GM19372 (cell line): ENCODE results near the gene KCNMA1.

ENCODE experiments used
- ATAC-seq: cut with Tn5 transposase; IDR thresholded peaks from one replicate; pipeline ENCODE4 v1.9.1; 2021; ENCODE audit warnings: mild to moderate bottlenecking, low read depth, moderate library complexity; ENCODE audit not compliant: unreplicated experiment

Gene KCNMA1

DNA sequence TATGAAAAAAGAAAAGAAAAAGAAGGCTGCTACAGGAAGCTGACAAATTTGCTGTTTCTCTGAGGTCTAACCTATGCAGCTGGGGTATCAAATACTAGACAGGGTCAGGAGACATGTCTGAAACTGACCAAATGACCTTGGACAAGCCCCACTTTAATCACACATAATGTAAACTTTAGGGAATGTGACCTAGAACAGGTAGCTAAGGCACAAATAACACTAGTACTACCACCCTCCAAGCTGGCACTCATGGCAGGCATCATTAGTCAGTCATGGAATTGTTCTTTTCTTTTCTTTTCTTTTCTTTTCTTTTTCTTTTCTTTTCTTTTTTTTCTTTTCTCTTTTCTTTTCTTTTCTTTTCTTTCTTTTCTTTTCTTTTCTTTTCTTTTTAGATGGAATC lies 250.4 kb downstream of the KCNMA1 start:
- no peak for ATAC-seq

DNA sequence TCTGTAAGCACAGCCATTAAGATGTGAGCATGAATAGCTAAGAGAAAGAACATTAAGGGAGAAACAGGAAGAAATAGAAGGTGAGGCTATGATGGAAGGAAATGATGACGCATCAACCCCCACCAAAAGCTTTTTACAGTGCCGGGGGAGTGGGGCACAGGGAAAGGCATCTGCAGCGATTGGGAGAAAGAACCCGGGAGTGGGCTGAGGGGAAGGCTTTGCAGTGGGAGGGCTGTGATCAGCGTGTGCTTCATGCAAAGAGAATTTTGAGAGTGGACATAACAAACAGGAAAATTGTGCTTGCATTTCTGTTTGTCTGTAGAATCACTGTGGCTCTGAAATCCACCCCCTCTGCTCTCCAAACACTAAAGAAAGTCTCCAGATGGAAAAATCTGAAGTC lies 250.8 kb downstream of the KCNMA1 start:
- no peak for ATAC-seq

- no peak for ATAC-seq
These were observed 251.2 kb downstream of the KCNMA1 start for GRCh38 chr10:77386365-77386764.

DNA sequence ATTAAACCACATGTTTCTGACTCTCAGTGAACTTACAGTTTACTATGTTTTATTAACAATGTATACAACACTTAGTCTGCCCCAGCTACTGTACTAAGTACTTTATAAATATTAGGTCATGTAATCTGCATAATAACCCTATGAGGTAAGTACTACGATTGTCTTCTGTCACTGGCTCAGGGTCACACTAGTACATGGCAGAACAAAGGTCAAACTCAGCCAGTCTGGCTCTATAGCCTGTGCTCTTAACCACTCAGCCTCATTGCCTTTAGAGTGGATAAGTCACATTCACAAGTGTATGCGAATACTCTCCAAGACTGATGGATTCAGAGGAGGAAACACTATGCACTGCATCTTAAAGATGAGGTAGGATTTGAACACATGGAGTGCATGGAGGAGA lies 252.3 kb downstream of the KCNMA1 start:
- no peak for ATAC-seq

- no peak for ATAC-seq
These were observed 253.6 kb downstream of the KCNMA1 start for GRCh38 chr10:77383861-77384553.

DNA sequence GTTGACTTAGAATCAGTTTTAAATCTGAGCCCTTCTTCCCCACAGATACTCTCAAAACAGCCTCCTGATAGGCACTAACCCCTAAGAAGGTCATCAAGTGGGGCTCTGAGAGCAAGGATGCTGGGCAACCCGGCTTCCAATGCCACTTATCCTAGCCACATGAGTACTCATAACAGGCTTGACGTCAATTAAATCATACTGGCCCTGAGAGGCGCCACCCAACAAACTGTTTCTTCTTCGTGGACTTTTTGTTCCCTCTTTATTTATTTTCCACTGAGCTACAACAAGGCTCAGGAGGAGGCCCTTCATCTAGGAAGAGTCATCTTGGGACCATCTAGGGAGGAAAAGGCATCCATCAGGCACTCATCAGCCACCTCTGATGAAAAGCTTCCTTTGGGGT lies 255.9 kb downstream of the KCNMA1 start:
- no peak for ATAC-seq

GRCh38 chr10:77380723-77381122 lies 256.9 kb downstream of the KCNMA1 start:
- no peak for ATAC-seq

DNA sequence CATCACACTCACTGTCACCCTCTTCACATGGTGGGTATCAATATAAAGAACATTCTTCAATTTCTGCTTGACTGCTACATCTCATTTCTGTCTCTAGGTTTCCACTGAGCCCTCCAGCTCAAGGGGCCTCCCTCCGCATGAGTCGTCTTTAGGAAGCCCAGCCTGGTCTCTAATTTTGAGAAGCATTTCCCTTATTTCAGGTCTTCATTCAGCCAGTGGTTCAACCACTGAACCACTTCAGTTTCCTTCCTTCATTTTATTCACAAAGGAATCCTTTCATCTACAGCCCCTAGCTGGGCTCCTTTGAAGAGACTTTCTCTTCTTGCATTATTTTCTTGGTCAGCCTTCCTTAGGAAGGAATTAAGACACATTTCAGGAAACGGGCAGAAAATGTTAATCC lies 257.4 kb downstream of the KCNMA1 start:
- no peak for ATAC-seq

GRCh38 chr10:77378366-77379349 lies 258.9 kb downstream of the KCNMA1 start:
- ATAC-seq, result no peak

GRCh38 chr10:77377678-77378352 lies 259.8 kb downstream of the KCNMA1 start:
- no peak for ATAC-seq

DNA sequence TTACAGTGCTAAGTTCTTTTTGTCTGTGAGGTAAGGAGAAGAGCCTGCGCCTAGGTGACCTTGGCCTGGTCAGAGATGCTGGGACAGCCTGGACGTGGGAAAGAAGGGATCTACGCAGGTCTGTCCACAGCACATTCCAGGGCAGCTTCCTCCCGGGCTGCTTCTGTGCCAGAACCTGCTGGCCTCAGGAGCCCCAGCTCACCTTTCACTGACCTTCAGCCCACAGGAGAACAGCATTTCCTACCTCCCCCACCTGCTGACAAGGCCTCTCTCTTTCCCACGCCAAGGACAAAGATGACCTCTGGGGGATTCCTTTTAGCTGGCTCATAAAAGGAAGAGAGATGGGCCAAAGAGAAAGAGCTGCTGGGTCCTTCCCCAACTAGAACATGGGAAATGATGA lies 260.6 kb downstream of the KCNMA1 start:
- no peak for ATAC-seq

DNA sequence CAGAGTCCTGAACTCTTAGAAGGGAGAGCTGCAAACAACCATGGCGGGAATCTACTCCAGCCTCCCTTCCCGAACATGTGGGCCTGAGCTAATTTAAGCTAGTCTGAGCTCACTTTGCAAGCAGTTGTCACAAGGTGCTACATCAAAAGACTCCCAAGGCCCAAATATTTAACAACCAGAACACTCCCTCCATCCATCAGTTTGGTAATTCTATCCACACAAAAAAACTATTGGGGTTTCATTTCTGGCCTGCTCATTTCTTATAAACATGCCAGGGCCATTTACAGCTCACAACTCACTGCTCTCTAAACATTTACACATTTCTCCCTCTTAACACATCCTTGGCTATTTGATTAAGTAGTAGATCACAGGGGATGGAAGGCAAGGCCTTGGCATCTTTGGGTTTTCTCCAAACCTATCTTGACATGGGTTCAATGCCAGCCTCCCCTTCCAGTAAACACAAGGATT lies 263.4 kb downstream of the KCNMA1 start:
- no peak for ATAC-seq

DNA sequence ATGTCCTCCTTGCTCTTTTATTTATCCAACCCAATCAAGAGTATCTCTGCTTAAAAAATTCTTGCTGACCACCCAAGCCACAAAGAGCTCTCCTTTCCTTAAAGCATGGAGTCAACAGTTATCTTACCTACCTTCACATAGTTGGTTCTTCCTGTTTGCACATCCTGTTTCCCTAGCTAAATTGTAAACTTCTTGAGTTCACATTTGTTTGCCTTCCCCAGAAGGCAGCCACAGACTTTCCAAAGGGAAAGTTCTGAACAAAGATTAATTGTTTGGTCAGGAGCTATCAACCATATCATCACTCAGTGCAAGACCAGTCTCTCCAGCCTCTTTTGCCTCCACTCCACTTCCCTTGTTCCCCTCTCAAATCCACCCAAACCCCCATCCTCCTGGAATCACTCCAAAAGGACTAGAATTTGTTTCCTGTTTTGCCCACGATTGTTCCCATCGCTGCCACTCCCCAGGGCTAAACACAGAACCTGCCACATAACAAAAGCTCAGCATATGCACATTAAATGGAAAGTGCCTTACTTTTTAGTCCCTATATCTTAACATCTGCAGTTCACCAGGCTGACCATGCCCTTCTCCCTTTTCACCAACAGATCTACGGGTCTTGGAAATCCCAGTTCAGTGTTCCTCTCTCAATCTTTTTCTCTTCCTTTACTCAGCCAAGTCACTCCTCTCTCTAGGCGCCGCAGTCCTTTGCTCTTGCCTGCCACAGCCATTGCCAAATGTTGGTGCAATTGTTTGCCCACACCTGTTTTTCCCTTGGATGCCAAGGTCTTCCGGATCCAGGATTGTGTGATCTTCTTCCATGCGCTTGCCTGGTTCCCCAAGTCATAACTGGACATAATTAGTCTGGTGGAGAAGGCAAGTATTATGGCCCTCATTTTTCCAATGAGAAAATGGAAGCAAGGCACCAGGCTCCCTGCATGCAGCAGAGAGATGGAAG lies 265.5 kb downstream of the KCNMA1 start:
- no peak for ATAC-seq

GRCh38 chr10:77371421-77371820 lies 266.2 kb downstream of the KCNMA1 start:
- ATAC-seq, result no peak

DNA sequence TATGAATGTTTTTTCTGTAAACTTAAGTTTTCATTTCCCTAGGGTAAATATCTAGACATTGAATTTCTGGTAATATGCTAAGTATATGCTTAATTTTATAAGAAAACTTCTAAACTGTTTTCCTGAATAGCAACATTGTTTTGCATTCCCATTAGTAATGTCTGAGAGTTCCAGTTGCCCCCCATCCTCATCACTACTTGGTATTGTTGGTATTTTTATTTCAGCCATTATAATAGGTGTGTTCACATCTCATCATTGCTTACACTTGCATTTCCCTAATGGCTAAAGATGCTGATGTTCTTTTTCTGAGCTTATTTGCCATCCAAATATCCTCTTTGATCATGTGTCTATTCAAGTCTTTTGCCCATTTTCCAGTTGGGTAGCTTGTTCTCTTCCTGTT lies 269.6 kb downstream of the KCNMA1 start:
- ATAC-seq, result no peak

DNA sequence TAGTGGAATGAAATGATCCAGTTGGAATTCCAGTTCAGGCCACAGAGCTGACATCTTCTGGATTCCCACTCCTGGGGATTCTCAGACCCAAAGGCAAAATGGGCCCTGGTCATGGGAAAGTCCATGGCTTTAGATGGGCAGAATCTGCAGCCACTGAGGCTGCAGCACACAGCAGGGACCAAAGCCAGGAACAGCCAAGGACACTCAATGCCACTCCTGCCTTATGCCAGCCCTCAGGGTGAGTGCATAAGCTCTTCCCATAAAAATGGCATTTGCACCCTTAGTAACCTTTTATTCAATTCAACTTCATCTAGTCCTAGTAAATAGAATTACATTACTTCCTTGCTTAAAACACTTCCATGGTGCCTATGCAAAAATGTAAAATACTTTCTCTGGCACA lies 274.4 kb downstream of the KCNMA1 start:
- ATAC-seq, result no peak

DNA sequence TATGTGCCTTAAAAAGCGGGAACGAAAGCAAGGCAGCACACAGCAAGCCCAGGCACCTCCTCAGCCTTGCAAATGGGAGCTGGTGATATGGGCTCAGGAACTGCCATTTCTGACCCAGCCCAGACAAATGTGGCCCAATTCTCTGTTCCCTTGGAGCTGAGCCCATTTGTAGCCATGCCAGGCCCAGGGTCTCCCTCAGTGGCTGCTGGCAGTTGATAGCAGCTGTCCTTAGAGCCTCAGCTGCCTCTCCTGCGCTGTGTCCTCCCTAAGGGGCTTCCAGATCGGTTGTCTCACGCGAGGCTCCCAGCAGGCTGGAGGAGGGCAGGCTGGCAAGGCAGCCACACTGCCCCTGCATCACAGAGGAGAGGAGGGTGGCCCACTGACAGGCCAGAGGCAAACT lies 275.8 kb downstream of the KCNMA1 start:
- ATAC-seq, result no peak

- no peak for ATAC-seq
These were observed 276.2 kb downstream of the KCNMA1 start for GRCh38 chr10:77361426-77361825.

DNA sequence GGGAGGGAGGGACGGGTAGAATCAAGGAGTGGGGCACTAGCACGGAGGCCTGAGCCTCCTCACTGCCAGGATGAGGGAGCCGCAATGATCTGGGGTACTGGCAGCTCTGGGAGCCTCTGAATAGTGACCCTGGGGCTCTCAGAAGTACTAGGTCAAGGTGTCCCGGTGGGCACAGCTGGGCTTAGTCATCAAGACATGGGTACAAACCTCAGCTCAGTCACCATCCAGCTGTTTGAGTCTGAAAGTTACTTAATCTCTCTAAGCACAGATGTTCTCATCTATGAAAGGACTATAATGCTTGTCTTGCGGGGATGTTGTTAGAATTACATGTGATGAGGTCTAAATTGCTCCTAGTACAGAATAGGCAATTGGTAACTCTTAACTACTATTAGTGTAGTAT lies 276.8 kb downstream of the KCNMA1 start:
- no peak for ATAC-seq

DNA sequence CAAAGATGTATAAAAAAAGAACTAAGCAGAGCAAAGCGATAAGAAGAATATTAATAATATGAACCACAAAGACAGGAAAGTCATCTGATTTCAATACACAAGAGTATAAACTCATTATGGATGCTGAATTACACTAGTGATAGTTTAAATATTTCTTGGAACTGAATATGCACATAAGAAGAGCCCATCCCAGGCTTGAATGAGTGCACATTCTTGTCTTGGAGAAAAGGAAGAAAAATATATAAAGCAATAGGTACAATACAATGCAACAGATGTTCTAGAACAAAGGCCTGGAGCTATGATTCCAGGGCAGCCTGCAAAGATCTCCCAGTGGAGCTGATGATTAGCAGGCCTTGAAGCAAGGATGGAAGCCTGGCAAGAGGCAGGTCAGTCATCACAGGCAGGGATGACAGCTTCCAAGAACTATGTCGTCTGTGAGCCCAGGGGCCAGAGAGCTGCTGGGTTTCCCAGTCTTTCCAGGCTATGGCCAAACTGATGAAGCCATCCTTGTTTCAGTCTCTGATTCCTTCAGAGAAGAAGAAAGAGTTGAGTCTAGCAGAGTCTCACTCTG lies 277.6 kb downstream of the KCNMA1 start:
- no peak for ATAC-seq
